ENCODE measurements around the gene GRAMD1B.
"Not testable (repeated sequence)": the region's sequence is repeated elsewhere in the genome, so short reads cannot be mapped to it uniquely, and the experiment has no call there.

Gene GRAMD1B

GRCh38 chr11:123460012-123460700 lies 30.1 kb downstream of the GRAMD1B start:
- H3K79me2 ChIP-seq (ENCODE audit: insufficient read depth, low read length): peaks cover 66% of the 10 kb centered on the region
- no peak for TF ChIP-seq EZH2phosphoT487 (IDR thresholded peaks at IDR 0.05; ENCODE audit: borderline replicate concordance)
- TF ChIP-seq CTCF (conservative IDR thresholded peaks at IDR 0.05; ENCODE audit: low read length): no peak
- H3K4me1 ChIP-seq (ENCODE audit: insufficient read depth, low read length, poor library complexity, severe bottlenecking): peaks cover 33% of the 10 kb centered on the region

GRCh38 chr11:123461164-123461563 lies 31.1 kb downstream of the GRAMD1B start:
- Histone ChIP-seq H3K27me3 (ENCODE audit: insufficient read depth, low read length, poor library complexity, severe bottlenecking) (no peaks in the 10 kb centered on the region), H3F3A (ENCODE audit: low read depth) (no peaks in the 10 kb centered on the region), H3K4me2 (ENCODE audit: low read depth, low read length, poor library complexity, severe bottlenecking) (no peak overlapping the region), H3K4me1 (ENCODE audit: insufficient read depth, low read length, poor library complexity, severe bottlenecking) (peaks cover 24% of the 10 kb centered on the region), H3K9ac (ENCODE audit: low read depth, low read length, poor library complexity, severe bottlenecking) (no peak overlapping the region), H3K9me3 (ENCODE audit: insufficient read depth, low read depth, low read length) (no peaks in the 10 kb centered on the region), H3K79me2 (ENCODE audit: insufficient read depth, low read length) (peaks cover 62% of the 10 kb centered on the region), H2AFZ (ENCODE audit: low read length) (no peak overlapping the region), H3K4me3 (ENCODE audit: low read length, poor library complexity, severe bottlenecking) (no peak overlapping the region), H4K20me1 (ENCODE audit: insufficient read depth, low read length, poor library complexity, severe bottlenecking) (no peaks in the 10 kb centered on the region), H3K9me2 (replicated peaks; ENCODE audit: low read depth, low read length) (no peaks in the 10 kb centered on the region), H3K36me3 (ENCODE audit: insufficient read depth, low read length) (peaks cover 6% of the 10 kb centered on the region; the same call in 1 of the 2 replicates)
- no peak for TF ChIP-seq CTCF (conservative IDR thresholded peaks at IDR 0.05; ENCODE audit: low read length)
- TF ChIP-seq EZH2phosphoT487 (IDR thresholded peaks at IDR 0.05; ENCODE audit: borderline replicate concordance): no peak

More at GRCh38 chr11:123460012-123460700, 30.1 kb downstream of the GRAMD1B start:
- H4K20me1 ChIP-seq (ENCODE audit: insufficient read depth, low read length, poor library complexity, severe bottlenecking): no peaks in the 10 kb centered on the region
- H3K9me2 ChIP-seq (replicated peaks; ENCODE audit: low read depth, low read length): no peaks in the 10 kb centered on the region
- H3K4me2 ChIP-seq (ENCODE audit: low read depth, low read length, poor library complexity, severe bottlenecking): no peak overlapping the region
- H3K36me3 ChIP-seq (ENCODE audit: insufficient read depth, low read length): peaks cover 6% of the 10 kb centered on the region; the same call in 1 of the 2 replicates
- H3K9me3 ChIP-seq (ENCODE audit: insufficient read depth, low read depth, low read length): no peaks in the 10 kb centered on the region
- no peak overlapping the region for H2AFZ ChIP-seq (ENCODE audit: low read length)
- H3K9ac ChIP-seq (ENCODE audit: low read depth, low read length, poor library complexity, severe bottlenecking): no peak overlapping the region
- H3K4me3 ChIP-seq (ENCODE audit: low read length, poor library complexity, severe bottlenecking): no peak overlapping the region
- no peaks in the 10 kb centered on the region for H3F3A ChIP-seq (ENCODE audit: low read depth)
- H3K27me3 ChIP-seq (ENCODE audit: insufficient read depth, low read length, poor library complexity, severe bottlenecking): no peaks in the 10 kb centered on the region

GRCh38 chr11:123465667-123466066 lies 35.6 kb downstream of the GRAMD1B start:
- not testable (repeated sequence) for H3K4me3 ChIP-seq (ENCODE audit: low read length, poor library complexity, severe bottlenecking); H3K4me2 ChIP-seq (ENCODE audit: low read depth, low read length, poor library complexity, severe bottlenecking); H3K36me3 ChIP-seq (ENCODE audit: insufficient read depth, low read length); H3K9me2 ChIP-seq (replicated peaks; ENCODE audit: low read depth, low read length); H3F3A ChIP-seq (ENCODE audit: low read depth); H3K9me3 ChIP-seq (ENCODE audit: insufficient read depth, low read depth, low read length); H2AFZ ChIP-seq (ENCODE audit: low read length); H4K20me1 ChIP-seq (ENCODE audit: insufficient read depth, low read length, poor library complexity, severe bottlenecking); H3K9ac ChIP-seq (ENCODE audit: low read depth, low read length, poor library complexity, severe bottlenecking); H3K27me3 ChIP-seq (ENCODE audit: insufficient read depth, low read length, poor library complexity, severe bottlenecking)
- peaks cover 24% of the 10 kb centered on the region; the same call in 1 of the 2 replicates for H3K79me2 ChIP-seq (ENCODE audit: insufficient read depth, low read length)
- H3K4me1 ChIP-seq (ENCODE audit: insufficient read depth, low read length, poor library complexity, severe bottlenecking): peaks cover 16% of the 10 kb centered on the region

- H3K4me3 ChIP-seq (ENCODE audit: low read length, poor library complexity, severe bottlenecking); H2AFZ ChIP-seq (ENCODE audit: low read length); H4K20me1 ChIP-seq (ENCODE audit: insufficient read depth, low read length, poor library complexity, severe bottlenecking); H3K36me3 ChIP-seq (ENCODE audit: insufficient read depth, low read length); H3K9me2 ChIP-seq (replicated peaks; ENCODE audit: low read depth, low read length); H3F3A ChIP-seq (ENCODE audit: low read depth); H3K9me3 ChIP-seq (ENCODE audit: insufficient read depth, low read depth, low read length); H3K9ac ChIP-seq (ENCODE audit: low read depth, low read length, poor library complexity, severe bottlenecking); H3K4me2 ChIP-seq (ENCODE audit: low read depth, low read length, poor library complexity, severe bottlenecking); H3K27me3 ChIP-seq (ENCODE audit: insufficient read depth, low read length, poor library complexity, severe bottlenecking): not testable (repeated sequence)
- Histone ChIP-seq H3K4me1 (ENCODE audit: insufficient read depth, low read length, poor library complexity, severe bottlenecking) (peaks cover 18% of the 10 kb centered on the region), H3K79me2 (ENCODE audit: insufficient read depth, low read length) (peaks cover 23% of the 10 kb centered on the region; the same call in 1 of the 2 replicates)
These were observed 36.1 kb downstream of the GRAMD1B start for GRCh38 chr11:123466172-123466571.

Measured in Loucy (cell line).